Lower leg skin (tissue), 4 donors: ENCODE results near the gene ELK4. TPM values are rescaled to one million over a fixed set of nuclear protein-coding genes. Genes with fewer than 3 reads are reported as not detected.
"Not testable (repeated sequence)": the region's sequence is repeated elsewhere in the genome, so short reads cannot be mapped to it uniquely, and the experiment has no call there.

Experiments used
- DNase-seq, 2 donors: peaks; one replicate each; pipeline ENCODE4 v3.0.0-alpha.2; 2019; ENCODE audit warnings: low spot score in 2 of 2
- H3K4me3 ChIP-seq: fragments of 200-600 bp; sonication (generic); 2 replicates; pipeline ENCODE4 v1.5.1; 2017; ENCODE audit warnings: mild to moderate bottlenecking, low read depth; ENCODE audit not compliant: poor library complexity, severe bottlenecking
- CTCF ChIP-seq, 3 donors: fragments of 450-650 bp; IDR thresholded peaks; one replicate each; pipeline ENCODE4 v1.5.1; 2016; ENCODE audit warnings: antibody characterized with exemption in 3 of 3, mild to moderate bottlenecking in 3 of 3, moderate library complexity in 2 of 3
- POLR2A ChIP-seq, 2 donors: fragments of 450-650 bp; IDR thresholded peaks; one replicate each; pipeline ENCODE4 v1.6.1; 2016 to 2017; ENCODE audit warnings: antibody characterized with exemption in 2 of 2, mild to moderate bottlenecking in 1 of 2, moderate library complexity in 1 of 2
- WGBS, 2 donors: methylation state at CpG; one replicate each; pipeline ENCODE4 v1.1.5; 2018; 5-methylcytosine and 5-hydroxymethylcytosine counted together
- intact Hi-C: fragments of 100-400 bp; cut with DNase I; formaldehyde crosslinking; loops from one replicate; pipeline ENCODE4 v1.15.0; 2023; ENCODE audit warnings: low total_unique reads
- total RNA-seq, 4 donors: library from RNA; depleted of rRNA; stranded (reverse); fragments of >200 nt; gene quantifications; one replicate each; pipeline ENCODE4 v1.1.0, GENCODE V29; 2016

Gene ELK4
- total RNA-seq, 4 donors from 2014 or later = 24.1 to 44.2 (median 28.3) TPM

GRCh38 chr1:205637854-205638468 is 6.2 kb upstream of the ELK4 start:
- peak in 1 of 2 donors; percentile 71 for DNase-seq
- TF ChIP-seq POLR2A (IDR thresholded peaks at IDR 0.05) (no peak), CTCF (IDR thresholded peaks at IDR 0.05) (no peak)
- 88 to 89% methylated on average over 9 of the region's 9 CpGs for WGBS, 2 donors
- no peak overlapping the region for H3K4me3 ChIP-seq
- intact Hi-C loops = no loop called here

- DNase-seq = no peak
- 4 to 14% methylated on average over 4 of the region's 4 CpGs for WGBS, 2 donors
- TF ChIP-seq CTCF (IDR thresholded peaks at IDR 0.05) (no peak), POLR2A (IDR thresholded peaks at IDR 0.05) (no peak)
- intact Hi-C loops = no loop called here
- H3K4me3 ChIP-seq = no peak overlapping the region
These were observed 4.9 kb upstream of the ELK4 start for GRCh38 chr1:205636732-205637131.

GRCh38 chr1:205636138-205636530 is 4.3 kb upstream of the ELK4 start:
- intact Hi-C loops, H3K4me3 ChIP-seq: not testable (repeated sequence)
- peak in 1 of 2 donors; percentile 53 for DNase-seq
- WGBS, 2 donors = 49 to 52% methylated on average over 7 of the region's 7 CpGs

GRCh38 chr1:205633421-205633976 is 1.7 kb upstream of the ELK4 start:
- no peak overlapping the region for H3K4me3 ChIP-seq
- intact Hi-C loops = no loop called here
- 31 to 36% methylated on average over 6 of the region's 6 CpGs for WGBS, 2 donors
- DNase-seq = no peak
- TF ChIP-seq CTCF (IDR thresholded peaks at IDR 0.05) (no peak), POLR2A (IDR thresholded peaks at IDR 0.05) (no peak)

GRCh38 chr1:205632669-205633169 is 908 bp upstream of the ELK4 start:
- DNase-seq = no peak
- H3K4me3 ChIP-seq = peak overlapping the region; percentile 66
- no peak for TF ChIP-seq POLR2A (IDR thresholded peaks at IDR 0.05)
- no peak for TF ChIP-seq CTCF (IDR thresholded peaks at IDR 0.05)
- WGBS, 2 donors = 34 to 42% methylated on average over 3 of the region's 3 CpGs
- intact Hi-C loops = no loop called here

- DNase-seq = peak; percentile 51 to 92
- WGBS, 2 donors = 1% methylated on average over 35 to 57 of the region's 81 CpGs
- intact Hi-C loops = loop anchor here (1.0 kb wide), 1 partner anchor 37 kb away; no protein-coding TSS in a partner anchor
- H3K4me3 ChIP-seq = peak overlapping the region; percentile 72
- no peak for TF ChIP-seq POLR2A (IDR thresholded peaks at IDR 0.05)
- TF ChIP-seq CTCF (IDR thresholded peaks at IDR 0.05) = no peak
These were observed 622 bp downstream of the ELK4 start for GRCh38 chr1:205631010-205631767.
